ENCODE measurements around the gene PLEKHA7.

DNA sequence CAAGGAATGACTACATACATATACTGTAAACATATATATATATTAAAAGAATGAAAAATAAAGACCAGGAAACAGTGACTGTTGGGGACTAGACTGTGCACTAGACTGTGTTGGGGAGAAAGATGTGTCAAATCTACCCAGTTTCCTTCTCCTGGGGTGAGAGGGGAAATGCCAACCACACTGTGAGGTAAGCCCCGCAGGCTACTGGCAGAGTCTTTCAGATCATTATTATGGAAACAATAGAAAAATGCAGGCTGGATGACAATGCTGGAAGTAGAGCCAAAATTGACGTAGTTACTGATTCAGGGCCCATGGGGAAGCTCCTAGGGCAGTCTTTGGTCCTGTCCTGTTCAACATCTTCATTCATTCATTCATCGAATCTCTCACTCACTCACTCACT lies 174.4 kb downstream of the PLEKHA7 start:
- TF ChIP-seq EZH2phosphoT487 (IDR thresholded peaks at IDR 0.05; ENCODE audit: insufficient read depth, low read depth): no peak
- no peak for TF ChIP-seq EZH2 (IDR thresholded peaks at IDR 0.05; ENCODE audit: insufficient read depth, poor library complexity, severe bottlenecking)
